B cell (primary cell): ENCODE measurements around the gene CPNE9. TPM values are rescaled to one million over a fixed set of nuclear protein-coding genes. Genes with fewer than 3 reads are reported as not detected.

Experiments
- ATAC-seq: fragments of 200-7000 bp; cut with Tn5 transposase; one replicate; pipeline ENCODE4 v1.10.0; 2021; ENCODE audit warnings: low read depth, mild to moderate bottlenecking, moderate number of reproducible peaks, moderate library complexity
- CTCF ChIA-PET: fragments of 350-600 bp; sonication (Branson Sonifier 250); formaldehyde crosslinking; loops from one replicate; lab custom pipeline; 2021; ENCODE audit warnings: antibody characterized with exemption, inconsistent platforms; lab: Charles Lee
- POLR2A ChIA-PET: fragments of 350-600 bp; sonication (Branson Sonifier 250); formaldehyde crosslinking; loops from one replicate; lab custom pipeline; 2021; ENCODE audit warnings: antibody characterized with exemption; lab: Charles Lee
- DNase-seq: peaks from one replicate; pipeline ENCODE4 v3.0.0; 2013
- H2AFZ ChIP-seq: 2 replicates; pipeline ENCODE4 v1.6.1; 2012; ENCODE audit warnings: mild to moderate bottlenecking, low read depth, low read length; ENCODE audit not compliant: insufficient read depth, poor library complexity, severe bottlenecking
- H3K27ac ChIP-seq, 2 donors: 1 replicate in 1 of 2; 2 replicates in 1 of 2; pipeline ENCODE4 v1.5.1; 2012 to 2013; ENCODE audit warnings: low read length in 2 of 2, mild to moderate bottlenecking in 2 of 2, moderate library complexity in 1 of 2
- H3K27me3 ChIP-seq, 4 experiments: fragments of 200-600 bp in 1 of 4; sonication (generic) in 1 of 4; replicated peaks in 1 of 4; 1 replicate in 2 of 4; 2 replicates in 2 of 4; pipeline versions ENCODE4 v1.6.1 to v1.7.0; 2013 to 2016; ENCODE audit warnings: low read length in 3 of 4, mild to moderate bottlenecking in 2 of 4, mixed read lengths in 1 of 4, moderate library complexity in 1 of 4; ENCODE audit not compliant: insufficient read depth in 4 of 4, control insufficient read depth in 3 of 4; ENCODE audit errors: control extremely low read depth in 1 of 4
- H3K36me3 ChIP-seq, 2 experiments: replicated peaks in 1 of 2; 1 replicate in 1 of 2; 2 replicates in 1 of 2; pipeline versions ENCODE4 v1.6.1 to v1.7.1; 2013; ENCODE audit warnings: low read length in 1 of 2; ENCODE audit not compliant: insufficient read depth in 2 of 2, control insufficient read depth in 1 of 2; ENCODE audit errors: control extremely low read depth in 1 of 2, extremely low read depth in 1 of 2
- H3K4me1 ChIP-seq, 2 donors: fragments of 200-600 bp in 1 of 2; sonication (generic) in 1 of 2; 1 replicate in 1 of 2; 2 replicates in 1 of 2; pipeline versions ENCODE4 v1.5.1 to v1.6.1; 2013 to 2017; ENCODE audit warnings: low read length in 2 of 2; ENCODE audit not compliant: control insufficient read depth in 2 of 2, insufficient read depth in 2 of 2
- H3K4me2 ChIP-seq: replicated peaks from 2 replicates; pipeline ENCODE3; 2012; ENCODE audit warnings: mild to moderate bottlenecking, low read depth, low read length; ENCODE audit not compliant: poor library complexity, severe bottlenecking
- H3K4me3 ChIP-seq, 5 experiments: fragments of 200-600 bp in 1 of 5; sonication (generic) in 1 of 5; 1 replicate in 3 of 5; 2 replicates in 2 of 5; pipeline versions ENCODE4 v1.5.1 to v1.7.0; 2011 to 2016; ENCODE audit warnings: low read length in 4 of 5, mild to moderate bottlenecking in 4 of 5, low read depth in 2 of 5, control low read depth in 1 of 5, moderate library complexity in 1 of 5; ENCODE audit not compliant: insufficient read depth in 1 of 5; ENCODE audit errors: control extremely low read depth in 1 of 5, extremely low read depth in 1 of 5
- H3K79me2 ChIP-seq: fragments of 200-600 bp; sonication (generic); one replicate; pipeline ENCODE4 v1.6.0; 2016; ENCODE audit warnings: low read length; ENCODE audit not compliant: control insufficient read depth, insufficient read depth
- H3K9ac ChIP-seq: fragments of 200-600 bp; sonication (generic); 2 replicates; pipeline ENCODE4 v1.6.1; 2017; ENCODE audit warnings: mild to moderate bottlenecking, low read length, moderate library complexity
- H3K9me3 ChIP-seq, 3 donors: one replicate each; pipeline versions ENCODE4 v1.6.1 to v1.7.1; 2013; ENCODE audit warnings: low read length in 2 of 3; ENCODE audit not compliant: control insufficient read depth in 2 of 3, insufficient read depth in 1 of 3; ENCODE audit errors: control extremely low read depth in 1 of 3
- H4K20me1 ChIP-seq: 2 replicates; pipeline ENCODE4 v1.6.0; 2012; ENCODE audit warnings: mild to moderate bottlenecking, low read length; ENCODE audit not compliant: insufficient read depth, control insufficient read depth, poor library complexity, severe bottlenecking
- H3K27ac Mint-ChIP-seq: one replicate; pipeline ENCODE4 v1.8.0; 2021; ENCODE audit warnings: mixed read lengths
- H3K27me3 Mint-ChIP-seq: one replicate; pipeline ENCODE4 v1.8.0; 2021; ENCODE audit warnings: mixed read lengths
- H3K4me1 Mint-ChIP-seq: one replicate; pipeline ENCODE4 v1.8.0; 2021; ENCODE audit warnings: mixed read lengths
- H3K4me3 Mint-ChIP-seq: one replicate; pipeline ENCODE4 v1.8.0; 2021; ENCODE audit warnings: mixed read lengths
- H3K9me3 Mint-ChIP-seq: one replicate; pipeline ENCODE4 v1.8.0; 2022; ENCODE audit warnings: mixed read lengths; ENCODE audit not compliant: insufficient read depth
- EZH2 ChIP-seq: IDR thresholded peaks from 2 replicates; pipeline ENCODE4 v1.6.1; 2012; ENCODE audit warnings: borderline replicate concordance, low read depth, mild to moderate bottlenecking, moderate library complexity, low read length; ENCODE audit not compliant: insufficient read depth, poor library complexity, severe bottlenecking
- WGBS: methylation state at CpG from one replicate; pipeline ENCODE4 v1.1.5; 2013; ENCODE audit warnings: missing lambda C conversion rate; ENCODE audit not compliant: insufficient coverage; 5-methylcytosine and 5-hydroxymethylcytosine counted together
- intact Hi-C: fragments of 100-400 bp; cut with micrococcal nuclease; formaldehyde crosslinking; loops from one replicate; pipeline ENCODE4 v1.10.0; 2022
- polyA plus RNA-seq: library from polyadenylated mRNA; depleted of rRNA; stranded (reverse); fragments of >200 nt; gene quantifications from 2 replicates; pipeline ENCODE4 v1.2.3, GENCODE V29; 2012
- total RNA-seq, 2 donors: library from RNA; stranded (reverse); fragments of 120-200 nt in 1 of 2; gene quantifications; 1 replicate in 1 of 2; 2 replicates in 1 of 2; pipeline versions ENCODE4 v1.2.3 to v1.2.4, GENCODE V29; 2013 to 2022
- TF ChIP-seq, protein P1 (sequence below): fragments of 200-600 bp; IDR thresholded peaks from one replicate; pipeline ENCODE4 v1.8.0; 2022; ENCODE audit warnings: antibody characterized with exemption, mild to moderate bottlenecking

Gene CPNE9
- total and polyA plus RNA-seq, 2 donors (not counting 1 experiment from before 2014, with no cell fraction given) = 0.30 to 0.37 TPM

DNA sequence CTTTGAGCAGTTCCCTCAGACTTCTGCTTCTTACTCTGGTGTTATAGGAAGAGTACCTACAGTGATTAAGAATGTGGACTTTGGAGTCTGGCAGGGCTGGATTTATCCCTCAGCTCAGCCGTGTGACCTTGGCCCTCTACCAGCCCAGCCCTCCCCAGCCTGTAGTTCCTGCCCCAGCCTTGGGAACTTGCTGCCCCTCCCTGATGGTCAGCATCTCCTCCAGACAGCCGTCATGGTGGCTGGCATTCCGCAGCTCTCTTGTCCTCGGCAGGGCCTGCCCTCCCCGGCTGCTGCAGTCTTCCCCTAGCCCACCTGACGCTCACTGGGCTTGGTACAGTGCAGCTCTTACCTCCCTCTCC lies 21.9 kb upstream of the CPNE9 start:
- no peaks in the 10 kb centered on the region for H3K9me3 ChIP-seq
- ChIA-PET CTCF (no interaction called here), POLR2A (no interaction called here)
- H3K27me3 ChIP-seq = no peaks in the 10 kb centered on the region
- WGBS = 99% methylated on average over 6 of the region's 6 CpGs
- H2AFZ ChIP-seq = no peak overlapping the region
- DNase-seq (no peak), ATAC-seq (no peak)
- H3K79me2 ChIP-seq = peaks cover 6% of the 10 kb centered on the region
- H3K4me2 ChIP-seq = no peak overlapping the region
- Mint-ChIP-seq H3K27ac (no peak overlapping the region), H3K4me1 (no peaks in the 10 kb centered on the region), H3K9me3 (no peaks in the 10 kb centered on the region), H3K4me3 (no peak overlapping the region), H3K27me3 (no peaks in the 10 kb centered on the region)
- intact Hi-C loops = no loop called here
- no peak overlapping the region for H3K9ac ChIP-seq
- no peak for TF ChIP-seq EZH2
- TF ChIP-seq, protein P1, sequence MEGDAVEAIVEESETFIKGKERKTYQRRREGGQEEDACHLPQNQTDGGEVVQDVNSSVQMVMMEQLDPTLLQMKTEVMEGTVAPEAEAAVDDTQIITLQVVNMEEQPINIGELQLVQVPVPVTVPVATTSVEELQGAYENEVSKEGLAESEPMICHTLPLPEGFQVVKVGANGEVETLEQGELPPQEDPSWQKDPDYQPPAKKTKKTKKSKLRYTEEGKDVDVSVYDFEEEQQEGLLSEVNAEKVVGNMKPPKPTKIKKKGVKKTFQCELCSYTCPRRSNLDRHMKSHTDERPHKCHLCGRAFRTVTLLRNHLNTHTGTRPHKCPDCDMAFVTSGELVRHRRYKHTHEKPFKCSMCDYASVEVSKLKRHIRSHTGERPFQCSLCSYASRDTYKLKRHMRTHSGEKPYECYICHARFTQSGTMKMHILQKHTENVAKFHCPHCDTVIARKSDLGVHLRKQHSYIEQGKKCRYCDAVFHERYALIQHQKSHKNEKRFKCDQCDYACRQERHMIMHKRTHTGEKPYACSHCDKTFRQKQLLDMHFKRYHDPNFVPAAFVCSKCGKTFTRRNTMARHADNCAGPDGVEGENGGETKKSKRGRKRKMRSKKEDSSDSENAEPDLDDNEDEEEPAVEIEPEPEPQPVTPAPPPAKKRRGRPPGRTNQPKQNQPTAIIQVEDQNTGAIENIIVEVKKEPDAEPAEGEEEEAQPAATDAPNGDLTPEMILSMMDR = no peak
- peaks cover 7 to 97% of the 10 kb centered on the region in 2 experiments for H3K36me3 ChIP-seq
- no peak overlapping the region for H3K4me3 ChIP-seq
- H4K20me1 ChIP-seq = peaks cover 98% of the 10 kb centered on the region
- H3K27ac ChIP-seq = no peak overlapping the region
- H3K4me1 ChIP-seq = no peaks in the 10 kb centered on the region

DNA sequence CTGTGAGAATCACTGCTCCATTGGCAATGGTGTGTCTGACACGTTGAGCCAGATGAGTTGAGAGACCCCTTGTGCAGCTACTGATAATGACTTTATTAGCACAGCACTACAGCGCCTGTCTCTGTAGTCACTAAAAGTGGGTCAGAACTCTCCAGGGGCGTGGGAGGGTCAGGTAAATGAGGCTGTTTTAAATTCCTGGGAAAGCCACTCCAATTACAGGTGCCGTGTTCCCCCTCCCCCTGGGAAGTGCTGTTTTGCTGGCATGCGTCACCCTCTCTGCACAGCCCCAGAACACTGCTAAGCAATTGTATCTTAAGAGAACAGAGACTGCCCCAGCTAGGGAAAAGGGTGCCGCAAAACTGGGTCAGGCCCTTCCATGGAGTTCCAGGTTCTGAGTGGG lies 21.5 kb upstream of the CPNE9 start:
- POLR2A ChIA-PET = no interaction called here
- Histone ChIP-seq H2AFZ (no peak overlapping the region), H3K27ac (no peak overlapping the region), H3K36me3 (peaks cover 7 to 97% of the 10 kb centered on the region in 2 experiments), H3K79me2 (peaks cover 6% of the 10 kb centered on the region), H3K9ac (no peak overlapping the region), H3K4me1 (no peaks in the 10 kb centered on the region), H3K4me2 (no peak overlapping the region), H3K9me3 (no peaks in the 10 kb centered on the region), H3K4me3 (no peak overlapping the region), H4K20me1 (peaks cover 99% of the 10 kb centered on the region), H3K27me3 (no peaks in the 10 kb centered on the region)
- Mint-ChIP-seq H3K27ac (no peak overlapping the region), H3K9me3 (no peaks in the 10 kb centered on the region), H3K4me3 (no peak overlapping the region), H3K27me3 (no peaks in the 10 kb centered on the region), H3K4me1 (no peaks in the 10 kb centered on the region)
- no peak for DNase-seq
- WGBS = 100% methylated on average over 2 of the region's 6 CpGs
- intact Hi-C loops = no loop called here
- no peak for TF ChIP-seq EZH2
- TF ChIP-seq, protein P1 = no peak
- no peak for ATAC-seq
- CTCF ChIA-PET = no interaction called here
